ENCODE results near the gene ESX1. TPM values are rescaled to one million over a fixed set of nuclear protein-coding genes. Genes with fewer than 3 reads are reported as not detected.

The ESX1 gene
- not detected in 2 replicates for total RNA-seq
- long read RNA-seq, result 0 reads

- Mint-ChIP-seq H3K27ac (no peak within 1 kb of the TSS), H3K36me3 (ENCODE audit: insufficient read depth) (no peaks in the 10 kb centered on the region), H3K9me3 (ENCODE audit: low read depth) (peaks cover 9% of the 10 kb centered on the region), H3K4me3 (ENCODE audit: low read depth) (peak within 1 kb of the TSS; percentile 59), H3K27me3 (peaks cover 83% of the 10 kb centered on the region), H3K4me1 (ENCODE audit: low read depth) (peaks cover 4% of the 10 kb centered on the region)
- TF ChIP-seq CTCF (IDR thresholded peaks at IDR 0.05; ENCODE audit: unreplicated experiment), result no peak
- no peak for DNase-seq (ENCODE audit: low spot score, unreplicated experiment)
Measured at GRCh38 chrX:104254442-104255115, at the start of gene ESX1. Gene ESX1, minus strand, starts transcription at chrX:104254933. Its CDS starts 84 bp downstream, at chrX:104254849.

GRCh38 chrX:104295636-104296035, 40.9 kb upstream of the ESX1 start:
- Mint-ChIP-seq H3K9me3 (ENCODE audit: low read depth) (peaks cover 10% of the 10 kb centered on the region), H3K27ac (no peak overlapping the region), H3K36me3 (ENCODE audit: insufficient read depth) (no peaks in the 10 kb centered on the region), H3K27me3 (no peaks in the 10 kb centered on the region), H3K4me3 (ENCODE audit: low read depth) (no peak overlapping the region), H3K4me1 (ENCODE audit: low read depth) (no peaks in the 10 kb centered on the region)
- DNase-seq (ENCODE audit: low spot score, unreplicated experiment), result no peak
- TF ChIP-seq CTCF (IDR thresholded peaks at IDR 0.05; ENCODE audit: unreplicated experiment), result no peak

- H3K4me1 Mint-ChIP-seq (ENCODE audit: low read depth), result no peaks in the 10 kb centered on the region
- TF ChIP-seq CTCF (IDR thresholded peaks at IDR 0.05; ENCODE audit: unreplicated experiment), result no peak
- no peak for DNase-seq (ENCODE audit: low spot score, unreplicated experiment)
- H3K27ac Mint-ChIP-seq, result no peak overlapping the region
- peaks cover 3% of the 10 kb centered on the region for H3K27me3 Mint-ChIP-seq
- H3K36me3 Mint-ChIP-seq (ENCODE audit: insufficient read depth), result no peaks in the 10 kb centered on the region
- H3K9me3 Mint-ChIP-seq (ENCODE audit: low read depth), result peaks cover 11% of the 10 kb centered on the region
- no peak overlapping the region for H3K4me3 Mint-ChIP-seq (ENCODE audit: low read depth)
Measured at GRCh38 chrX:104288961-104289360, 34.2 kb upstream of the ESX1 start.

- H3K4me3 Mint-ChIP-seq (ENCODE audit: low read depth), result no peak overlapping the region
- H3K36me3 Mint-ChIP-seq (ENCODE audit: insufficient read depth), result no peaks in the 10 kb centered on the region
- no peak overlapping the region for H3K27ac Mint-ChIP-seq
- H3K9me3 Mint-ChIP-seq (ENCODE audit: low read depth), result peaks cover 11% of the 10 kb centered on the region
- no peaks in the 10 kb centered on the region for H3K4me1 Mint-ChIP-seq (ENCODE audit: low read depth)
- TF ChIP-seq CTCF (IDR thresholded peaks at IDR 0.05; ENCODE audit: unreplicated experiment), result no peak
- H3K27me3 Mint-ChIP-seq, result peaks cover 3% of the 10 kb centered on the region
- DNase-seq (ENCODE audit: low spot score, unreplicated experiment), result no peak
Measured at GRCh38 chrX:104288269-104288668, 33.5 kb upstream of the ESX1 start.

- TF ChIP-seq CTCF (IDR thresholded peaks at IDR 0.05; ENCODE audit: unreplicated experiment), result no peak
- no peak overlapping the region for H3K4me3 Mint-ChIP-seq (ENCODE audit: low read depth)
- H3K9me3 Mint-ChIP-seq (ENCODE audit: low read depth), result peaks cover 13% of the 10 kb centered on the region
- no peaks in the 10 kb centered on the region for H3K36me3 Mint-ChIP-seq (ENCODE audit: insufficient read depth)
- no peak for DNase-seq (ENCODE audit: low spot score, unreplicated experiment)
- H3K27ac Mint-ChIP-seq, result no peak overlapping the region
- peaks cover 6% of the 10 kb centered on the region for H3K27me3 Mint-ChIP-seq
- no peaks in the 10 kb centered on the region for H3K4me1 Mint-ChIP-seq (ENCODE audit: low read depth)
Measured at GRCh38 chrX:104285201-104285600, 30.5 kb upstream of the ESX1 start.

Data from progenitor cell of endocrine pancreas (in vitro differentiated cells).